KMS-11 (cell line): ENCODE data around the gene VCP.
A peak's percentile ranks its signal among the peaks of the same experiment; 100 is the strongest.
"Not testable (repeated sequence)": the region's sequence is repeated elsewhere in the genome, so short reads cannot be mapped to it uniquely, and the experiment has no call there.

Experiments used
- H2AFZ ChIP-seq: fragments of 200-600 bp; sonication (generic); 2 replicates; pipeline ENCODE4 v1.6.1; 2016; ENCODE audit warnings: antibody characterized with exemption, mixed run types, low read depth
- H3K27ac ChIP-seq: fragments of 200-600 bp; sonication (generic); 2 replicates; pipeline ENCODE4 v1.6.1; 2016; ENCODE audit warnings: mild to moderate bottlenecking, mixed run types
- H3K27me3 ChIP-seq: fragments of 200-600 bp; sonication (generic); 2 replicates; pipeline ENCODE4 v1.6.1; 2017; ENCODE audit warnings: mild to moderate bottlenecking, low read depth, mixed run types, moderate library complexity; ENCODE audit not compliant: insufficient read depth
- H3K36me3 ChIP-seq: fragments of 200-600 bp; sonication (generic); 2 replicates; pipeline ENCODE4 v1.6.1; 2017; ENCODE audit warnings: mild to moderate bottlenecking, mixed run types; ENCODE audit not compliant: insufficient read depth
- H3K4me1 ChIP-seq: fragments of 200-600 bp; sonication (generic); 2 replicates; pipeline ENCODE4 v1.6.1; 2016; ENCODE audit warnings: mild to moderate bottlenecking, low read depth, mixed run types; ENCODE audit not compliant: poor library complexity, severe bottlenecking
- H3K4me2 ChIP-seq: fragments of 200-600 bp; sonication (generic); 2 replicates; pipeline ENCODE4 v1.7.0; 2016; ENCODE audit warnings: mild to moderate bottlenecking, mixed run types
- H3K4me3 ChIP-seq: fragments of 200-600 bp; sonication (generic); IDR thresholded peaks from 2 replicates; pipeline ENCODE4 v1.6.1; 2017; ENCODE audit warnings: low read depth, low read length, mixed read lengths; ENCODE audit not compliant: insufficient read depth
- H3K79me2 ChIP-seq: fragments of 200-600 bp; sonication (generic); 2 replicates; pipeline ENCODE4 v1.6.1; 2016; ENCODE audit warnings: low read depth, mixed run types; ENCODE audit not compliant: insufficient read depth
- H3K9ac ChIP-seq: fragments of 200-600 bp; sonication (generic); 2 replicates; pipeline ENCODE4 v1.6.1; 2016; ENCODE audit warnings: mild to moderate bottlenecking, mixed run types
- H4K20me1 ChIP-seq: fragments of 200-600 bp; sonication (generic); 2 replicates; pipeline ENCODE4 v1.6.1; 2016; ENCODE audit warnings: mild to moderate bottlenecking, mixed run types; ENCODE audit not compliant: insufficient read depth
- CTCF ChIP-seq: fragments of 200-600 bp; sonication (generic); conservative IDR thresholded peaks from 2 replicates; pipeline ENCODE4 v1.6.1; 2017; ENCODE audit warnings: low read depth, mild to moderate bottlenecking, antibody characterized with exemption, low read length, moderate library complexity, mixed read lengths

VCP gene

GRCh38 chr9:35027860-35028259, 44.6 kb downstream of the VCP start:
- H4K20me1 ChIP-seq, result no peaks in the 10 kb centered on the region
- peak overlapping the region; percentile 36; the same call in 1 of the 2 replicates for H3K4me2 ChIP-seq
- H2AFZ ChIP-seq, result no peak overlapping the region
- H3K79me2 ChIP-seq, result no peaks in the 10 kb centered on the region
- no peaks in the 10 kb centered on the region for H3K36me3 ChIP-seq
- TF ChIP-seq CTCF, result no peak
- peaks cover 20% of the 10 kb centered on the region for H3K4me1 ChIP-seq
- no peak overlapping the region for H3K4me3 ChIP-seq
- H3K27me3 ChIP-seq, result no peaks in the 10 kb centered on the region
- H3K9ac ChIP-seq, result no peak overlapping the region
- peak overlapping the region; percentile 9; the same call in 1 of the 2 replicates for H3K27ac ChIP-seq

- Histone ChIP-seq H3K4me1 (peaks cover 20% of the 10 kb centered on the region), H3K4me3 (no peak overlapping the region), H3K4me2 (no peak overlapping the region), H2AFZ (no peak overlapping the region), H4K20me1 (no peaks in the 10 kb centered on the region), H3K27ac (no peak overlapping the region), H3K9ac (no peak overlapping the region), H3K27me3 (no peaks in the 10 kb centered on the region), H3K36me3 (no peaks in the 10 kb centered on the region), H3K79me2 (no peaks in the 10 kb centered on the region)
- no peak for TF ChIP-seq CTCF
Measured at GRCh38 chr9:35027374-35027773, 45.1 kb downstream of the VCP start.

- Histone ChIP-seq H4K20me1 (no peaks in the 10 kb centered on the region), H2AFZ (no peak overlapping the region), H3K4me1 (peaks cover 20% of the 10 kb centered on the region), H3K4me2 (no peak overlapping the region), H3K27me3 (no peaks in the 10 kb centered on the region), H3K4me3 (no peak overlapping the region), H3K36me3 (no peaks in the 10 kb centered on the region), H3K9ac (no peak overlapping the region), H3K27ac (no peak overlapping the region), H3K79me2 (no peaks in the 10 kb centered on the region)
- no peak for TF ChIP-seq CTCF
Measured at GRCh38 chr9:35026671-35027070, 45.8 kb downstream of the VCP start.

GRCh38 chr9:35023443-35023842, 49.0 kb downstream of the VCP start:
- peaks cover 16% of the 10 kb centered on the region for H3K4me1 ChIP-seq

GRCh38 chr9:35014517-35014916, 57.9 kb downstream of the VCP start:
- Histone ChIP-seq H3K4me1 (no peaks in the 10 kb centered on the region), H3K27ac (no peak overlapping the region), H2AFZ (no peak overlapping the region), H3K4me3 (no peak overlapping the region), H3K4me2 (no peak overlapping the region), H3K9ac (no peak overlapping the region), H3K36me3 (no peaks in the 10 kb centered on the region), H4K20me1 (no peaks in the 10 kb centered on the region), H3K79me2 (no peaks in the 10 kb centered on the region), H3K27me3 (no peaks in the 10 kb centered on the region)
- no peak for TF ChIP-seq CTCF

More at GRCh38 chr9:35023443-35023842, 49.0 kb downstream of the VCP start:
- not testable (repeated sequence) for H3K4me2 ChIP-seq, H3K27me3 ChIP-seq, H3K9ac ChIP-seq, H2AFZ ChIP-seq, H3K79me2 ChIP-seq, H4K20me1 ChIP-seq, H3K27ac ChIP-seq, H3K4me3 ChIP-seq, H3K36me3 ChIP-seq
